ENCODE results near the gene NHEJ1.

NHEJ1 gene

DNA sequence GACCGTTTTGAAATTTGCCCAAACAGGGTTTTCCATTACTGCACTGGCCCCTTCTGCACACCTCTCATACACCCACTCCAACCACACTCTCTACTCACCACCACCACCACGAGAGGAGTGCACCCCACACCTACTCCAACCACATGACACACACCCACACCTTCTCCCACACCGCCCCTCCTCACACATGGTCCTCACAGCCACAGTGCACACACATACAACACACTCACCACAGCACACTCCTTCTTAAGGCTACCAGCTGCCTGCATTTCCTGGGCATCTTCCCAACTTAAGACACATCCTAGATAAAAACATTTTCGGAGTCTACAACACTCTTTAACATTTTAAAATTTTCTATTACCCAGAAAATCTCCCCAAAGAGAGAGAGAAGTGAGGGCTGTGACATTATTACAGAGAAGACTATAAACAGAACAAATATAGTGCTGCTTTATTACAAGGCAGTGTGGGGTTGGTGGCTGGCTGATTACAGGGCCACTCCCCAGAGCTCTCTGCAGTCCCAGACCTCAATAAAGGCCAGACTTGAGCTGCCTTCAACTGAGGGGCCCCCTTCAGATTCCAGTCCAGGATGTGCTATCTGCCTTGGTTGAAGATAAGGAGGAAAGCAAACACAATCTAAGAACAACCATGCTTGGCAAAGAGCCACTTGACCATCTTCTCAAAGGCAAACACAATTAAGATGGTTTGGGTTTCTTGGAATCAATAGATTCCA is 36.1 kb downstream of the NHEJ1 start:
- no peak for DNase-seq (ENCODE audit: low read depth in 3 of 3, low spot score in 1 of 3)

DNA sequence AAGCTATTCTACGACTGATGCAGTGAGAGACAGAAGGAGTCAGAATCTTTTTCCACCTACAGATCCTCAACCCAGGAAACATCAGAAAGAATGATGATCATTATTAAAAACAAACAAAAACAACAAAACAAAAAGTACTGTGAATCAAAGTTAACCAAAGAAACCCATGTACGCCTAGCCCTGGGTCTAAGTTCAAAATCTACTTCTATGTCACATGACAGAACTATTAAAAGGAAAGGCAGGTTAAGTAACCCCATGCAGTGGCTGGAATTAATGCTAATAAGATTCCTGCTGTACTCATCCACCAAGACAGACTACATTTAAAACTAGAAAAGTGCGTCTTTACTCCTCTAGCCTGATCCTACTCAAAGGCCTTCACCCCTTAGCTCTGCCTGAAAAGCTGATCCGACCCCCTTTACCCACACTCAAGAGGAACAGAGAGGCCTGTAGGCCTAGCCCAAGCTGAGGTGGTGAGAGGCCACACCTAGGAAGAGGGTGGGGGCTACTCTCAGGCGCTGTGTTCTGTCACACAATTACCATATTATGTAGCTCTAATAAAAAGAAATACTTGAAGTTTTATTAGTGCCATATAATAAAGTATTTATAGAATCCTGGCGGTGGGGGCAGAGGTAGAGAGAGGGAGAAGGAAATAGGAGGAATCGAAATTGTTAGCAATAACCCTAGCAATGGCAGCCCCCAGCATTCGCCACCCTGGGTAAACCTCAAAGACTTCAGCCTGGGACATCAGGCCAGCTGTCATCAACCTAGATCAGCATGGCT is 37.1 kb downstream of the NHEJ1 start:
- no peak for DNase-seq (ENCODE audit: low read depth in 3 of 3, low spot score in 1 of 3)

- DNase-seq (ENCODE audit: low read depth in 3 of 3, low spot score in 1 of 3), result no peak
Measured at GRCh38 chr2:219122202-219122980, 38.2 kb downstream of the NHEJ1 start.

GRCh38 chr2:219120082-219120481 is 40.5 kb downstream of the NHEJ1 start:
- no peak for DNase-seq (ENCODE audit: low read depth in 3 of 3, low spot score in 1 of 3)

- DNase-seq (ENCODE audit: low read depth in 3 of 3, low spot score in 1 of 3), result peak in 2 of 3 donors; percentile 8 to 43
Measured at GRCh38 chr2:219119422-219120043, 41.1 kb downstream of the NHEJ1 start.

DNA sequence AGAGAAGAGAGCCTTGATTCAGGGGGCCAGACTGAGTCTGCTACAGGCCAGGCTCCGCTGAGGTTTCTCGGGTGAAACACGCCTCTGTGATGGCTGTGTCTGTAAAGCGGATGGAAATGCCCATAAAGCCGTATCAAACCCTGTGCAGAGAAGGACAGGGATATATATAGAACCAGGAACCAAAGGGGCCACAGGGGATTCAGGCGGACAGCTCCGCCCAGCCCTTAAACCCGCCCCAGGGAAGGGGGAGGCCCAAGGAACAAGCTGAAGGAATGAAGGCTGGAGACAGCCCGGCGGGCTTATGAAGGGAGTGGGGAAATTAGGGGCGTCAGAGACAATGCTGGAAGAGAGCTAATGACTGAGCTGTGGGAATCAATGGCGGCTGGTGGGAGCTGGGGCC is 42.1 kb downstream of the NHEJ1 start:
- no peak for DNase-seq (ENCODE audit: low read depth in 3 of 3, low spot score in 1 of 3)

DNA sequence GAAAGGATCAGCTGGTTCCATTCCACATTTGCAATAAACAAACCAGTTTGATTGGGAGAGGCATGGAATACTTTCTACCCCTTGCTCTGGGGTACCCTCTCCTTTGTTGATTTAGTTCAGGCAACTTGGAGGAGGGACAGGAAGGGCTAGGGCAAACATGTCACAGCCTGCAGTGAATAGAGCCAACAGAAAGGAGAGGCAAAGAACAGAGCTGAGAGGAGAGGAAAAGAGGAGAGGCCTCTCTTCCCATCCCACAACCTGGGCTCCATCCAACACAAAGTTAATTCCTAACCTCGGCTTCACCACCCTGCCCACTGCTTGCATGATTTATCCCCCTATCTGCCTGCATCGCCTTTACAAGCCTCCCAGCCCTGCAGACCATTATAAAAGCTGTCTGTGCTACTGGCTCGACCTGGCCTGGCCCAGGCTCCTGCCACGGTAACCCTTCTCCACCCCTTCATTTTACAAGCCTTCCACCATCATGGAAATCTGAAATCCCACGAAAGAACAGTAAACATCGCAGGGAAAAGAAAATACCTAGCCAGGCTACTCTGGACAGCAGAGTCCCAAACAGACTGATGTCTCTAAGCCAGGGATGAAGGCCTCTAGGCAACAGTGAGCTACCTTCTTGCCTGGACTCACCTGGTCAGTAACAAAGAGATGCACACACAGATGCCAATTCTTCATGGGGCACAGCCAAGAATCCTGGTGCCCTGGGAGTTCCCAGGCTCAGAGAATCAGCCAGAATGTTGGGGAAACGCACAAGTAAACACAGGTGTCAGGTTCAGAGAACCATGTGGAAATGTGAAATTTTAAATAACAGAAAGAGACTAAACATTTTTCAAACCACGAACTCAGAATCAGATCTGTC is 43.6 kb downstream of the NHEJ1 start:
- DNase-seq (ENCODE audit: low read depth in 3 of 3, low spot score in 1 of 3), result no peak

DNA sequence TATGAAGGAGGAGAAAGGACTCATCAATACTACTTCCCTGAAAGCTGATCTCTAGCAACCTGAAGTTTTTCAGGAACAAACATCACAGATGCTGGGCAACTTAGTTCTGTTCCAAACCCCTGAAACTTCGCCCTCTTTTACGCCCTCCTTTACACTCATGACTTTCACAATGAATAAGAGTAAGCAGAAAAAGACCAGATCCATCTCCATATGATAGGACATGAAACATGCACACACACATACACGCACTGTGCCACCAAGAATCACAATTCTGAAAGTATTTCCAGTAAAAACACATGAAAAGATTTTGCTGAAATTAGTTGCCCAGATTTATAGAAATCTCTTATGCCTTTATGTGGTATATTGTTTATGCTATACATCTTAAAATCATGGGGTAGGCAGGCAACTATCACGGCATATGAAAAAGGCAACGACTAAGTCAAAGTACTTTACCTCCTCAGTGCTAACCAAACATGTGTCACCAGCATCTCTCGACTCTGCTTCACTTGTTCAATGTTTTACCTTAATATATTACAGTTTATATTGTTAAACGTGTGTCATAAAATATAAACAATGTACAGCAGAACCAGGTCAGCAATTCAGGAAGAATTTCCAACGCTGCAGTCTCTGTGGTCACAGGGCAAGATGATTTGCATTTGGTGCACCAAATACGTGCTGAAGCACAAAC is 47.8 kb downstream of the NHEJ1 start:
- DNase-seq (ENCODE audit: low read depth in 3 of 3, low spot score in 1 of 3), result no peak

DNA sequence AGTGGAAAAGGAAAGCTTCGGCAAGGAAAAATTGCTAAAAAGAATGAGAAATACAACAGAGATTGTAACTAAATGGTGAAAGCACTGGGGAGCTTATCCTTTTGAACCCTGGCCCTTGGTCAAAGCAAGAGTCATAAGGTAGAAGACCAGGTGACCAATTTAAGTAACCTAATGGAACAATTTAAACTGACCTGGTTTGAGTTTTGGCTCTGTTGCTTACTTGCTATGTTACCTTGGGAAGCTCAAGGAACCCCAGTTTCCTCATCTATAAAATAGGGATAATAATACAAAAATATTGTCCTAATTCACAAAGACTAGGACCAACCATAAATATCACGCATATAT is 48.6 kb downstream of the NHEJ1 start:
- DNase-seq (ENCODE audit: low read depth in 3 of 3, low spot score in 1 of 3), result no peak

DNA sequence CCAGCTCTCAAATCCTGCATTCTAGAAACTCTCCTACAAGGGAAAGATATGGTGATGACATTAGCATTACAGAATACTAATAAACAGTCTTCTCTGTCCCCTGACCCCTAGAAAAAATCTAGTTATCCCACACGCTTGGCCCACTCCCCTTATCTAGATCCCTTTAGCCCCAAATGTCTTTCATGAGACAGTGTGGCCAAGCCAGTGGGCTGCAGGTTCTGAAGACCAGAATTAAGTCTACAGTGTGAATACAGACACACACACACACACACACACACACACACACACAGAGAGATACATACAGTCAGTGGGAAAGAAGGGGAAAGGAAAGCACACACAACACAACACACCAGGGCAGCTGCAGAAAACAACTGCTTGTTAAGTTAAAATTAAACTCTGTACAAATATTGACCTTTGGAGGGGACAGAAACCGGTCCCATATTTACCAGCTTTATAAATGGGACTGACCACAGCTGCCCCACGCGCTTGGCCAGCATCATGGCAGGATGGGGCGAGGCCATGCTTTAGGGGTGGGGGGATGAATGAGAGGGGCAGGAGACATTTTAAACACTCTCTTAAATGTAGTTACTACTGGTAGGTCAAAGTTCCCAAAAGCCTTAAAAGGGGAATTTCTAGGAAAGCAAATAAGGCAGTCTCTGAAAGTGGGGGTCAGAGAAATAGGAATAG is 49.1 kb downstream of the NHEJ1 start:
- no peak for DNase-seq (ENCODE audit: low read depth in 3 of 3, low spot score in 1 of 3)

GRCh38 chr2:219109471-219109870 is 51.1 kb downstream of the NHEJ1 start:
- no peak for DNase-seq (ENCODE audit: low read depth in 3 of 3, low spot score in 1 of 3)

- DNase-seq (ENCODE audit: low read depth in 3 of 3, low spot score in 1 of 3), result no peak
Measured at GRCh38 chr2:219107758-219108157, 52.9 kb downstream of the NHEJ1 start.

GRCh38 chr2:219106251-219106650 is 54.4 kb downstream of the NHEJ1 start:
- DNase-seq (ENCODE audit: low read depth in 3 of 3, low spot score in 1 of 3), result no peak

DNA sequence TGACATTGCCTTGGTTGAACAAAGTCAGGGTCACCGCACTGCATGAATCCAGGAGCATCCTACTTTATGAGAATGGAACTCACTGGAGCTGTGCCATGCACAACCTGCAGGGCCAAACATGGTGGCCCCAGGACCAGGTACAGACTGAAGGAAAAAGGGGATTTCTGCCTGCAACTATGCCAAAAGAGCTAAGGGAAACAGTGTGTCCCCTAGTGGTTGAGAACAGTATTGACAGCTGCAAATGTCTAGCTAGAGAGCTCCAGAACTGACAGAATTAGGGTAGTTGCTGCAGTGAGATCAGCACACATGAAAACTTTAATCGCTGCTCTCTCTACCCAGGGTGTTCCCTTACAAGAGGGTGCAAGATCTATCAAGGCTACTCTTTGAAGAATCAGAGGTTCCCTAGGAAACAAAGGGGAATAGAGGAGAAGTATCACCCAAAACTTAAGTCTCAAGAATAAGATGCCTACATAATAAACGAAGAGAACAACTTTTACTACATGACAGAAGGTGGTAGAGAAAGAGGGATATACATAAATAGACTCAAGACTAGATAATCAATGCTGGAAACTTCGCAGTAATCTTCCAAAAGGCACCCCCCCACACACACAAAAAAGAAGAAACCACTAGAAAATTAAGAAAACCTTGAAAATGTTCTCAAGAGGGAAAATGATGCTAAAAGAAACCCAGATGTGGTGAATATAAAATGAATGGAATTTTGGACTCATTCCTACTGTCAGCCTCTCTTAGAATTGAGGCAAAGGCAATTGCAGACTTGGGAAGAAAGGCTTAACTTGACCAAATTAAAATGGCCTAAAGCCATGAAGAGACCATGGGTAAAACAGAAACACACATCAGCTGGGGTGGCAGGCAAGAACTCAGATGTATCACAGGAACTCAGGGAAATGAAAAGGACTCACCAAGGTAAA is 56.2 kb downstream of the NHEJ1 start:
- no peak for DNase-seq (ENCODE audit: low read depth in 3 of 3, low spot score in 1 of 3)

DNA sequence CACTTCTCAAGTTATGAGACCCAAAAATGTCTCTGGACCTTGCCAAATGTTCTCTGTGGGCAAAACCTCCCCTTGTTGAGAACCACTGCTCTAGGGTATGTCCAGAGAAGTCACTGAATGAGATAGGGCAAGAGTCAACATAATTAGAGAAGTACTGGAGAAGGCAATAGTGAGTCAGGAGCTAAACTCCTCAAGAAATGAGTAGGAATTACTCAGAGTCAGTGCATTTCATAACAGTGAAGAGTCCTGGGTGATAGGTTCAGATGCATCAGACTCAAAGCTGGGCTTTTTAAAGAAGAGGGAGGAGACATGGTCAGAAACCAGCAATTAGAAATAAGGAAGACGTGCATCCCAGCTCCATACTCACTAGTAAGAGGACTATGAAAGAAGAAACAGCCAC is 61.3 kb downstream of the NHEJ1 start:
- DNase-seq (ENCODE audit: low read depth in 3 of 3, low spot score in 1 of 3), result no peak

GRCh38 chr2:219095406-219095935 is 65.1 kb downstream of the NHEJ1 start:
- no peak for DNase-seq (ENCODE audit: low read depth in 3 of 3, low spot score in 1 of 3)

GRCh38 chr2:219094171-219094570 is 66.4 kb downstream of the NHEJ1 start:
- DNase-seq (ENCODE audit: low read depth in 3 of 3, low spot score in 1 of 3), result no peak
